SHP77 treated with DMSO at 0.1 percent for 48 hours (cell line): ENCODE measurements around the gene MAML2.

ENCODE experiments used
- DNase-seq: peaks from one replicate; lab custom pipeline; 2025; lab: John Stamatoyannopoulos, UW

Gene MAML2

GRCh38 chr11:96241331-96241841 is 101.6 kb downstream of the MAML2 start:
- DNase-seq, result no peak

GRCh38 chr11:96238563-96239135 is 104.3 kb downstream of the MAML2 start:
- no peak for DNase-seq

- DNase-seq, result no peak
Observed at GRCh38 chr11:96237766-96238266, 105.2 kb downstream of the MAML2 start.

GRCh38 chr11:96235751-96236150 is 107.2 kb downstream of the MAML2 start:
- DNase-seq, result no peak

- DNase-seq, result no peak
Observed at GRCh38 chr11:96234866-96235441, 108.0 kb downstream of the MAML2 start.

- DNase-seq, result no peak
Observed at GRCh38 chr11:96232132-96232531, 110.9 kb downstream of the MAML2 start.

- DNase-seq, result no peak
Observed at GRCh38 chr11:96230686-96231085, 112.3 kb downstream of the MAML2 start.

GRCh38 chr11:96229354-96229977 is 113.5 kb downstream of the MAML2 start:
- DNase-seq, result no peak

- no peak for DNase-seq
Observed at GRCh38 chr11:96228910-96229309, 114.1 kb downstream of the MAML2 start.

GRCh38 chr11:96228473-96228891 is 114.5 kb downstream of the MAML2 start:
- no peak for DNase-seq

GRCh38 chr11:96227244-96227643 is 115.8 kb downstream of the MAML2 start:
- no peak for DNase-seq

GRCh38 chr11:96223083-96223482 is 119.9 kb downstream of the MAML2 start:
- DNase-seq, result no peak

GRCh38 chr11:96222102-96222501 is 120.9 kb downstream of the MAML2 start:
- DNase-seq, result no peak

- DNase-seq, result no peak
Observed at GRCh38 chr11:96221244-96222070, 121.5 kb downstream of the MAML2 start.

GRCh38 chr11:96219981-96220623 is 122.9 kb downstream of the MAML2 start:
- no peak for DNase-seq

- no peak for DNase-seq
Observed at GRCh38 chr11:96218901-96219300, 124.1 kb downstream of the MAML2 start.

GRCh38 chr11:96218006-96218405 is 125.0 kb downstream of the MAML2 start:
- no peak for DNase-seq

GRCh38 chr11:96217206-96217605 is 125.8 kb downstream of the MAML2 start:
- no peak for DNase-seq

GRCh38 chr11:96215826-96216225 is 127.2 kb downstream of the MAML2 start:
- DNase-seq, result no peak

- DNase-seq, result no peak
Observed at GRCh38 chr11:96215110-96215782, 127.7 kb downstream of the MAML2 start.

GRCh38 chr11:96214777-96215109 is 128.3 kb downstream of the MAML2 start:
- DNase-seq, result no peak
